GM18505 (cell line): ENCODE results near the gene PTPRG.
A peak's percentile ranks its signal among the peaks of the same experiment; 100 is the strongest.

Experiments
- ATAC-seq: cut with Tn5 transposase; IDR thresholded peaks from one replicate; pipeline ENCODE4 v1.9.1; 2021; ENCODE audit not compliant: unreplicated experiment
- POLR2A ChIP-seq: IDR thresholded peaks from 4 replicates; pipeline ENCODE4 v1.6.1; 2011; ENCODE audit warnings: borderline replicate concordance; ENCODE audit not compliant: insufficient read depth, insufficient read length; ENCODE audit errors: extremely low read depth

The PTPRG gene

DNA sequence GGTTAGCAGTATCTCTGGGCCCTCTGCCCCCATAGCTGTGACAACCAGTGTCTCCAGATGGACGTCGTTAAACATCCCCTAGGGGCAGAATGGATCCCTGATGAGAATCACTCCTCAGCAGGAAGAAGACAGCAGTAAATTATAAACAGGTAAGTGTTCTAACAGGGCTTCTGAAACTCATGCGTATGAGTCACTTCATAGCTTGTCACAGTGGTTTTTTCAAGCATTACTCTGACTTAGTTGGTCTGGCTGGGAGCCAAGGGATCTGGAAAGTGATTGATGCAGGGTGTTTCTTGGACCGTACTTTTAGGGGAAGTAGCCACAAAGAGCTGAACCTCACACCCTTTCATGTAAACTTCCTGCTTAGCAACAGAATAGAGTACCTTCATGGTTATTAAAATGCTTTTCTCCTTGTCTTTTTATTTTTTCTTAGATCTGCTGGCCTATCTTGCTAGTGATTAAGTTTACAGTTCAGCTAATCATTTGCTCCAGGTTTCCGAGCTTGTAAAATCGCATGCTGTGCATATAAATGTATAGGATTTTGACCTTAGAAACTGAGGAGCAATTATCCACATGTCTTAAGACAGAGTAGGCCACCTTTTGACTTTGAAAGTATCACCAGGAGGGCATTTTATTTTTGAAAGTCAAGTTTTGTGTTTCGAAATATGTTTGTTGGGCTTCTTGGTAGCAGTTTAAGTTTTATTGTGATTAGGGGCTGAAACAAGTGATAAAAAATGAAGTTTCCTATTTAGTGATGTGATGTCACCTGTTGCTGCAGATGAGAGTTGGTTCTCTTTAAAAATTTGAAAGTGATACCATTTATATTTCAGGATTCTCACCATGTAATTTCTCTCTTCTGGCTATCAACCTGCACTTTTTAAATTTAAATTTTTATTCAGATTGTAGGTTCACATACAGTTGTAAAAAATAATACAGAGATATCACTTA is 333.9 kb downstream of the PTPRG start:
- TF ChIP-seq POLR2A: no peak
- ATAC-seq: peak; percentile 94

DNA sequence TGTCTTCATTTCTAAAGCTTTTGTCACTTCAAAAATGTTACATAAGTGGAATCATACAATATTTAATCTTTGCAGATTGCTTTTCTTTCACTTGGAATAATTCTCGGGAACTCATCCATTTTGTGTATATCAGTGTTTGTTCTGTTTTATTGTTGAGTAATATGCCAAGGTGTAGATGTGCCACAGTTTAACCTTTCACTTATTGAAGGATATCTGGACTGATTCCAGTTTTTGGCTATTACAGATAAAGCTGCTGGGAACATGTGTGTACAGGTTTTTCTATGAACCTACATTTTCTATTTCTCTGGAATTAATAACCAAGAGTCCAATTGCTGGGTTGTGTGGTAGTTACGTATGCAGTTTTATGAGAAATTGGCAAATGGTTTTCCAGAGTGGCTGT is 334.9 kb downstream of the PTPRG start:
- no peak for TF ChIP-seq POLR2A
- no peak for ATAC-seq

DNA sequence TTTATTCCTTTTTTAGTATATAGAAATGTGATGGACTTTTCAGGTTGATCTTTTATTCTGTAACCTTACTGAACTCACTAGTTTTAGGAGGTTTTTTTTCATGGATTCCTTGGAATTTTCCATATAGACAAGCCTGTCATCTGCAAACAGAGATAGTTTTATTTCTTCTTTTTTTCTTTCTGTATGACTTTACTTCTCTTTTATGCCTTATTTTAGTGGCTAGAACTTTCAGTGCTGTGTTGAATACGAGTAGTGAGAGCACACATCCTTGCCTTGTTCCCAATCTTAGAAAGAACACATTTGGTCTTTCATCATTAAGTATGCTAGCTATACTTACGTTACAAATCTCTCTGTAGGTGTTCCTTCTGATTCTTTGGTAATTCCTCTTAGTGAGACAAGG is 336.5 kb downstream of the PTPRG start:
- no peak for TF ChIP-seq POLR2A
- ATAC-seq: no peak

DNA sequence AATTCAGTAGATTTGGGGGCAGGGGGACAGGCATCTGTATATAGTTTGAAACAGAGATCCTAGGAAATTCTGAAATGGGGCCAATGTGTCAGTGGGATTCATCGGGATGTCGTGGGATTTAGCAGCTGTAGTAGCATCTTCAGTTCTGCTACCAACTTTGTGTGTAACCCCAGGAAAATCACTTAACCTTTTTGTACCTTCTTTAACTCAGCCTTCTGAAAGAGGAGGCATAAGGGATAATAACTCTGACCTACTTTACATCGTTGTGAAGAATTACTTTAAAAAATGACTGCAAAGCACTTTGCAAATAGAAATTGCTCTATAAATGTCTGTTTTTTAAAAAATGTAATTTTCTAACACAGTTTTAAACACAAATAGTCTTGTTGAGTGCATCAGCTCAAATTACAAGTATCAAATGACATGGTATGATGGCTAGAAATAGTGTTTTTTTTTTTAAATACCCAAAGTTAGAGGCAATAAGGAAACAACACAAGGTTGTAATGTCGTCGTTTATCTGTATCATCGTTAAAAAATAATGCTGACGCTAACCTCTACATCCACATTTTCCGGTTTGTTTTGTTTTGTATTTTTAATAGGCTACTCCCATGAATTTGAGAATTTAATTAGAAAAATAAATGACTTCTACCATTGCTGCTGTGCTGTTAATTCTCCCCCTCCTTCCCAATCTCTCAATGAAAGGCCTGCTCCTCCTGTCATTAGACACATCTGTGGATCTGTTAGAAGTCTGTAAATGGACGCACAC is 338.5 kb downstream of the PTPRG start:
- TF ChIP-seq POLR2A: no peak
- no peak for ATAC-seq

DNA sequence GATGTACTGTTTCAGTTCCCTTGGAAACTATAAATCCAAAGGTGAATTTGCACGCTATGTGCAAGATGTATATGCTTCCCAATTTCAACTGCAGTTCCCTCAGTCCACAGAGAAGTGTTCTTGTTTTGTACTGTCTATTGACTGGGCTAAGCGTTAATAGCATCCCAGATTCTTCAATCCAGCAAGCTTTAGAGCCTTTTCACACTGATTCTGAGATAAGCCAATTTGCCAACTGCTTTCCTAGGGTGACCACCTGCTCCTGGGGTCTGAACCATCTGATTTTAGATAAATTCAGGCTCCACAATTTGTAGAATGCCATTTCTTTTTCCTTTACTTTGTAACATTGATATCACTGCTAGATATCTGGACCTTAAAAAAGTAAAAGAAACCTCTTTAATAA is 340.1 kb downstream of the PTPRG start:
- no peak for ATAC-seq
- TF ChIP-seq POLR2A: no peak

DNA sequence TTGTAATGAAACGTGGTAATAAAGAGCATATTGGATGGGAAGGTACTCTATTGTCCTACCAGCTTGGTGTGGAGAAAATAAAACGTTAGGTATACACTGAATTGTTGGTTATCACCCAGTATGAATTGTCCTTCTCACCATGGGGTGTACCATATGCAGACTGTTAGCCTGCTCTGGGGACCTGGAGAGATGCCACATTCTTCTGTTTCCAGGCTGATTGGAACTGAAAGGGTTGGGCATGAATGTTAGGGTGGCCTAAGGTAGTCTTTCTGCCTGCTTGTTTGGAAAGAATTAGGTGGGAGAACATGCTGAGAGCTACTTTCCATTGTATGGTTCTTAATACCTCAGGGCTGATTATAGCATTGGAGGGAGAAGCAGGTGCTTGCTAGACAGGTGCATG is 340.6 kb downstream of the PTPRG start:
- no peak for ATAC-seq
- TF ChIP-seq POLR2A: no peak

DNA sequence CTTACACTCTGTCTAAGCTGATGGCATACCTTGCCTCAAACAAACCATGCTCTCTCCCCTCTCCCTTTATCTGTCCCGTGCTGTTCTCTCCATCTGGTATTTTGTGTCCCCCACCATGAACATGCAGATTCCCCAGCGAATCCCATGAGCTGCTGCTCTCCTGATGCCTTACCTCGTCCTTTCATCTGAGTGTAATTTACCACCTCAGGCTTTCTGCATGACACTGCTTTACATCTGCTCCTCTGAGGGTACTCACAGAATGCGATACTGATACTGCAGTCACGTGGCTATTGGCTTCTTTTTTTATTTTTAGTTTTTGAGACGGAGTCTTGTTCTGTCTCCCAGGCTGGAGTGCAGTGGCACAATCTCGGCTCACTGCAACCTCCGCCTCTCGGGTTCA is 341.7 kb downstream of the PTPRG start:
- ATAC-seq: no peak
- no peak for TF ChIP-seq POLR2A

DNA sequence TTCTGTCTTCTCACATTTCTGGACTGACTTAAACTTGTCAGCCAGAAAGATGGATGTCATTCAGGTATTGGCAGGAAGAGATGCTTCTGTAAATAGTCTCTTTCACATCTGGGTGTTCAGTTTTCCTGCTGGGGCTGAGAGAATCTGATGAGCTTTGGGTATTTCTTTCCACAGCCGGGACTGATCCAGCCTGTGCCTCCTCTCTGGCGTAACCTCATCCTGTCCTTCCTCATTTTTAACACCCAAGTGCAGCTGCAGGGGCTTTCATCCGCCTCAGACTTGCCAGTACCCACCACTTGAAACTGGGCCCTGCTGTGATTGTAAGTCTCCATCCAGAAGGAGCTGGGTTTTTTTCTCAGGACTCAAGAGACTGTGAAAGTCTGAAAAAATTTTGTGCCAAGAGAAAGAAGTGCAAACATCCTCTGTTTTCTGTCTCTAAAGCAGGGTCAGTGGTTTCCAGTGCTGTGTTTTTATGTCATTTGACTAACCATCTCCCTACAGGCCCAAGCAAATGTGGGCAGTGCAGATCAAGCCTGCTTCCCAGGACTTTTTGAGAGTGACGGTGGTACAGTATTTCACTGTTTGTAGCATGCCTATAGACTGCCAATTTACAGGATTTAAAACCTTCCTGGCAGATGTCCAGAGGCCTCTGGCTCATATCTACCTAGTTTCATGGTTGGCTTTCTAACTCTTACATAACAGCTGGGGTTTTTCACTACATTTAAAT is 342.7 kb downstream of the PTPRG start:
- no peak for TF ChIP-seq POLR2A
- ATAC-seq: no peak

DNA sequence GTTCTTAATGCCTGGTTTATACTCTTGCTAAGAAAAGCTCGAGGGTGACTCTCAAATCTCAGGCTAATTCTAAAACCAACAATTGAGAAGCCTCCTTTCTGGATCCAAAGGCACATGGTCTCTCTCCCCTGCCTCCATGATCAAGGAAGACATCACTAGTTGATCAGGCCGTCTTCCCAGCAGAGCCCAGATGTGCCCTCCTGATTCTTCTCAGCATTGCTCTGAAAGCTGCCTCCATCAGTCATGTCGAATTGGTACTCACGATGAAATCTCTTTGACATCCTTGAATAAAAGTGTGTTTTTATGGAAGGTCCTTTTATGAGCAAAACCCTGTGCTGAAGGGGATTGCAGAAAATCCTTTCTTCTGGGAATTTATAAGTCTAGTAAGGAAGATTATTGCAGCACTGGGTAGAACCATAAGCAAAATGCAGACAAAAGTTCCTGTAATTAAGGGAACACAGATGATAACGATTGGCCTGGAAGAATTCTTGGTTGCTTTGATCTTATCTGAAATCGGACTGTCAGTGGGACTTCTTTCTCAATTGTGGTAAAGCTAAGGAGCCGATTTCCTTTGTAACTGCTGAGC is 345.9 kb downstream of the PTPRG start:
- no peak for ATAC-seq
- TF ChIP-seq POLR2A: no peak

DNA sequence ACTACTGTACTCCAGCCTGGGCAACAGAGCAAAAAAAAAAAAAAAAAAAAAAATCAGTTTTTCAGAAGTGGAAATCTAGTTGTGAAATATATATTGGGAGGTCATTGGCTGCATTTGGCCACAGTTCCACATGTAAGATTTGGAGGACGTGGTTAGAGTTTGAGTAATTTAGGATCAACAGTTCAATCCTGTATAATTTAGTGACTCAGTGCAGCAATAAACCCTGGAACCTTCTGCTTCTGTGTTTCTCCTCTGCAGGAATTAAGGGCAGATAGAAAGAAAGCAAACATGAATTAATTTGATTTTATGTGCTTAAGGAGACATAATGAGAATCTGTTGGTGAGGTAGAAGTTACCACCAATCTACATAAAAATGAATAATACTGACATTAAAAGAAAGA is 347.0 kb downstream of the PTPRG start:
- no peak for ATAC-seq
- TF ChIP-seq POLR2A: no peak

DNA sequence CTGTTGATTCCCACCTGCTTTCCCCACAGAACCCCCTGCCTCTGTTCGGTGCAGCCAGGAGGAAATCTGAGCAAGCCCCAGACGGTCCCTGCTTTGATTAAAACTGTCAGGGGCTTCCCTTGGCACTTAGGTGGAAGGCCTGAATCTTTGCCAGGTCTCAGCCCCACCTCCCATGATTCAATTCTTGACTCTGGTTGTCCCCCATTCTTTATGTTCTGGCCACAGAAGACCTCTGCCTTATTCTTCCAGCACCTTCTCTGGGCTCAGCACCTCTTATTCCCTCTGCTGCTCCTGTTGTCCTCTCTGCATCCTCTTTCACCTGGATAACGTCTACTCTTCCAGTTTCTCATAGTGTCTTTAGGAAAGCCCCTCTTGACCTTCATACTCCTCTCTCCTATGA is 349.4 kb downstream of the PTPRG start:
- ATAC-seq: no peak
- TF ChIP-seq POLR2A: no peak

DNA sequence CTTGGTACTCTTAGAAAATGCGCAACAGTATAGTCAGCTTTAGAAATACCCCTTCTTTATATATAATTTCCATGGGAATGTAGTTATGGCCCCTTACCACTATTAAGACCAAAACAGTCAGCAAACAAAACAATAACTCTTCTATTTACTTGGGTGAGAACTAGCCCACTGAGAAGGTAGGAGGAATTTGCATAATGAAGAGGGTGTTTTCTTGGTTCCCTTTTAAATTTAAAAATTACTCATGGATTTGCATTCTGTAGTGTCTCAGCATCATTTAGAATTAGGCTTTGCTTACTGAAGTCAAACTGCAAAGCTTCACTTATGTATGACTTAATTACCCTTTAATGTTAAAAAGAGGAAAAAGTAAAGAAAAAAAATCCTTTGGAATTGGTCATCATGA is 350.8 kb downstream of the PTPRG start:
- ATAC-seq: peak; percentile 73
- TF ChIP-seq POLR2A: no peak

DNA sequence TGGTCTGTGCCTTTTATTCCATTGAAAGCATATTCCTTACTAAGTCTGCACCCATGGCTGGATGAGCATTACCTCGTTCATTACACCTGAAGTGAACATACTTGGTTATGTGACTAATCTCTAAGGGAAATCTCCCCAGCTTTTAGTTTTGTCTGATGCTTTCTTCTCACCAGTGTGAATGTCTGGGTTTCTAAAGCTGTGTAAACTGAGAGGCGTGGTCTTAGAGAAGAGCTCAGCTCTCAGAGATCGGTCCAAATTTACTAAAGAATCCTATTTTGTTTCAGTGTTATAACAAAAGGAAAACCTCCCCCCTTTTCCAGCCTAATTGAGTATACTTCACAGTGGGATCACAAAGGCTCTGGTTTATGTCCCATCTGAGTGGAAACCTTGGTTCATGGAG is 352.3 kb downstream of the PTPRG start:
- TF ChIP-seq POLR2A: no peak
- ATAC-seq: no peak
